GM12878 (cell line): Measurements from ENCODE around the gene IGFBP3. TPM values are rescaled to one million over a fixed set of nuclear protein-coding genes. Genes with fewer than 3 reads are reported as not detected.

Experiments used
- CBX5 ChIP-seq: sonication (generic); IDR thresholded peaks from 2 replicates; pipeline ENCODE4 v1.6.1; 2016; ENCODE audit warnings: low read depth, moderate library complexity, mild to moderate bottlenecking, inconsistent platforms
- CHD2 ChIP-seq: IDR thresholded peaks from 2 replicates; pipeline ENCODE4 v1.6.1; 2011; ENCODE audit warnings: low read depth, low read length, improper control_type of control experiment, borderline replicate concordance
- FOS ChIP-seq: IDR thresholded peaks from 3 replicates; pipeline ENCODE4 v1.6.1; 2011; ENCODE audit warnings: borderline replicate concordance; ENCODE audit not compliant: insufficient read length; ENCODE audit errors: extremely low read depth
- LARP7 ChIP-seq: fragments of 450-650 bp; IDR thresholded peaks from 2 replicates; pipeline ENCODE4 v1.6.1; 2017; ENCODE audit warnings: mild to moderate bottlenecking
- MTA3 ChIP-seq: IDR thresholded peaks from 2 replicates; pipeline ENCODE4 v1.6.1; 2012; ENCODE audit warnings: low read length, inconsistent platforms, borderline replicate concordance
- NKRF ChIP-seq: fragments of 450-650 bp; conservative IDR thresholded peaks from 2 replicates; pipeline ENCODE4 v1.6.1; 2017; ENCODE audit warnings: mild to moderate bottlenecking, moderate library complexity
- POU2F2 ChIP-seq: IDR thresholded peaks from 3 replicates; pipeline ENCODE4 v1.6.1; 2011; ENCODE audit warnings: low read depth, mild to moderate bottlenecking, low read length, borderline replicate concordance
- RUNX3 ChIP-seq: IDR thresholded peaks from 2 replicates; pipeline ENCODE4 v1.6.1; 2012; ENCODE audit warnings: low read length, inconsistent platforms
- SRF ChIP-seq, 2 experiments: IDR thresholded peaks; 2 replicates each; pipeline ENCODE4 v1.6.1; 2011; ENCODE audit warnings: low read depth in 2 of 2, low read length in 2 of 2, mild to moderate bottlenecking in 1 of 2, moderate library complexity in 1 of 2
- TCF12 ChIP-seq: IDR thresholded peaks from 2 replicates; pipeline ENCODE4 v1.6.1; 2011; ENCODE audit warnings: low read depth, mild to moderate bottlenecking, low read length
- YY1 ChIP-seq: IDR thresholded peaks from 2 replicates; pipeline ENCODE4 v1.6.1; 2011; ENCODE audit warnings: low read depth, mild to moderate bottlenecking, low read length
- ZNF622 ChIP-seq: fragments of 450-650 bp; IDR thresholded peaks from 2 replicates; pipeline ENCODE4 v1.6.1; 2017; ENCODE audit warnings: mild to moderate bottlenecking, inconsistent platforms
- polyA plus RNA-seq, 11 experiments: library from polyadenylated mRNA; depleted of rRNA in 4 of 11; unstranded in 6 of 11; stranded (reverse) in 5 of 11; fragments of >200 nt; fragmentation: Nextera tagmentation in 4 of 11; fragmentation: Illumina TruSeq in 1 of 11; extraction: Ambion mirVana in 4 of 11; extraction: Trizol in 1 of 11; gene quantifications; 1 replicate in 1 of 11; 2 replicates in 10 of 11; pipeline versions ENCODE4 v1.2.1 to v1.2.3, GENCODE V29; 2011 to 2016; ENCODE audit warnings: inconsistent platforms in 2 of 11, missing spikeins in 2 of 11, low read depth in 1 of 11
- total RNA-seq, 4 experiments: library from RNA; depleted of rRNA in 3 of 4; stranded (reverse); fragments of >200 nt in 3 of 4; fragmentation: Illumina TruSeq in 1 of 4; extraction: Trizol in 1 of 4; gene quantifications; 2 replicates each; pipeline versions ENCODE4 v1.2.1 to v1.2.3, GENCODE V29; 2013 to 2021
- TF ChIP-seq, protein P1 (sequence below): fragments of 450-650 bp; IDR thresholded peaks from 2 replicates; pipeline ENCODE4 v1.6.1; 2017; ENCODE audit warnings: mild to moderate bottlenecking
- TF ChIP-seq, protein P2 (sequence below): IDR thresholded peaks from 2 replicates; pipeline ENCODE4 v1.6.1; 2012; ENCODE audit warnings: improper control_type of control experiment, low read depth, low read length; ENCODE audit not compliant: insufficient replicate concordance

The IGFBP3 gene
- total and polyA plus RNA-seq, 10 of the 15 experiments (the other 5 are each of a cell fraction or from before 2014, with no cell fraction given), result 6.0 to 28.0 (median 15.6) TPM

- TF ChIP-seq TCF12 (no peak), SRF (IDR thresholded peaks at IDR 0.05; ENCODE audit: low read depth in 2 of 2, low read length in 2 of 2) (no peak), FOS (no peak), ZNF622 (no peak), YY1 (0 out of 2 replicates have a peak, but pooled peaks have one; percentile 41), CBX5 (no peak), CHD2 (no peak), LARP7 (no peak), MTA3 (no peak), POU2F2 (no peak), NKRF (no peak), RUNX3 (no peak)
- TF ChIP-seq, protein P1, sequence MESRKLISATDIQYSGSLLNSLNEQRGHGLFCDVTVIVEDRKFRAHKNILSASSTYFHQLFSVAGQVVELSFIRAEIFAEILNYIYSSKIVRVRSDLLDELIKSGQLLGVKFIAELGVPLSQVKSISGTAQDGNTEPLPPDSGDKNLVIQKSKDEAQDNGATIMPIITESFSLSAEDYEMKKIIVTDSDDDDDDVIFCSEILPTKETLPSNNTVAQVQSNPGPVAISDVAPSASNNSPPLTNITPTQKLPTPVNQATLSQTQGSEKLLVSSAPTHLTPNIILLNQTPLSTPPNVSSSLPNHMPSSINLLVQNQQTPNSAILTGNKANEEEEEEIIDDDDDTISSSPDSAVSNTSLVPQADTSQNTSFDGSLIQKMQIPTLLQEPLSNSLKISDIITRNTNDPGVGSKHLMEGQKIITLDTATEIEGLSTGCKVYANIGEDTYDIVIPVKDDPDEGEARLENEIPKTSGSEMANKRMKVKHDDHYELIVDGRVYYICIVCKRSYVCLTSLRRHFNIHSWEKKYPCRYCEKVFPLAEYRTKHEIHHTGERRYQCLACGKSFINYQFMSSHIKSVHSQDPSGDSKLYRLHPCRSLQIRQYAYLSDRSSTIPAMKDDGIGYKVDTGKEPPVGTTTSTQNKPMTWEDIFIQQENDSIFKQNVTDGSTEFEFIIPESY, result no peak
- TF ChIP-seq, protein P2, sequence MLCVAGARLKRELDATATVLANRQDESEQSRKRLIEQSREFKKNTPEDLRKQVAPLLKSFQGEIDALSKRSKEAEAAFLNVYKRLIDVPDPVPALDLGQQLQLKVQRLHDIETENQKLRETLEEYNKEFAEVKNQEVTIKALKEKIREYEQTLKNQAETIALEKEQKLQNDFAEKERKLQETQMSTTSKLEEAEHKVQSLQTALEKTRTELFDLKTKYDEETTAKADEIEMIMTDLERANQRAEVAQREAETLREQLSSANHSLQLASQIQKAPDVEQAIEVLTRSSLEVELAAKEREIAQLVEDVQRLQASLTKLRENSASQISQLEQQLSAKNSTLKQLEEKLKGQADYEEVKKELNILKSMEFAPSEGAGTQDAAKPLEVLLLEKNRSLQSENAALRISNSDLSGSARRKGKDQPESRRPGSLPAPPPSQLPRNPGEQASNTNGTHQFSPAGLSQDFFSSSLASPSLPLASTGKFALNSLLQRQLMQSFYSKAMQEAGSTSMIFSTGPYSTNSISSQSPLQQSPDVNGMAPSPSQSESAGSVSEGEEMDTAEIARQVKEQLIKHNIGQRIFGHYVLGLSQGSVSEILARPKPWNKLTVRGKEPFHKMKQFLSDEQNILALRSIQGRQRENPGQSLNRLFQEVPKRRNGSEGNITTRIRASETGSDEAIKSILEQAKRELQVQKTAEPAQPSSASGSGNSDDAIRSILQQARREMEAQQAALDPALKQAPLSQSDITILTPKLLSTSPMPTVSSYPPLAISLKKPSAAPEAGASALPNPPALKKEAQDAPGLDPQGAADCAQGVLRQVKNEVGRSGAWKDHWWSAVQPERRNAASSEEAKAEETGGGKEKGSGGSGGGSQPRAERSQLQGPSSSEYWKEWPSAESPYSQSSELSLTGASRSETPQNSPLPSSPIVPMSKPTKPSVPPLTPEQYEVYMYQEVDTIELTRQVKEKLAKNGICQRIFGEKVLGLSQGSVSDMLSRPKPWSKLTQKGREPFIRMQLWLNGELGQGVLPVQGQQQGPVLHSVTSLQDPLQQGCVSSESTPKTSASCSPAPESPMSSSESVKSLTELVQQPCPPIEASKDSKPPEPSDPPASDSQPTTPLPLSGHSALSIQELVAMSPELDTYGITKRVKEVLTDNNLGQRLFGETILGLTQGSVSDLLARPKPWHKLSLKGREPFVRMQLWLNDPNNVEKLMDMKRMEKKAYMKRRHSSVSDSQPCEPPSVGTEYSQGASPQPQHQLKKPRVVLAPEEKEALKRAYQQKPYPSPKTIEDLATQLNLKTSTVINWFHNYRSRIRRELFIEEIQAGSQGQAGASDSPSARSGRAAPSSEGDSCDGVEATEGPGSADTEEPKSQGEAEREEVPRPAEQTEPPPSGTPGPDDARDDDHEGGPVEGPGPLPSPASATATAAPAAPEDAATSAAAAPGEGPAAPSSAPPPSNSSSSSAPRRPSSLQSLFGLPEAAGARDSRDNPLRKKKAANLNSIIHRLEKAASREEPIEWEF, result no peak
These were observed 3.4 kb downstream of the IGFBP3 start (continued) for GRCh38 chr7:45917658-45918057.
